ENCODE measurements around the gene ZFR. TPM values are rescaled to one million over a fixed set of nuclear protein-coding genes. Genes with fewer than 3 reads are reported as not detected.

The ZFR gene
- total and polyA plus RNA-seq, 9 donors = 54.0 to 85.9 (median 74.1) TPM

DNA sequence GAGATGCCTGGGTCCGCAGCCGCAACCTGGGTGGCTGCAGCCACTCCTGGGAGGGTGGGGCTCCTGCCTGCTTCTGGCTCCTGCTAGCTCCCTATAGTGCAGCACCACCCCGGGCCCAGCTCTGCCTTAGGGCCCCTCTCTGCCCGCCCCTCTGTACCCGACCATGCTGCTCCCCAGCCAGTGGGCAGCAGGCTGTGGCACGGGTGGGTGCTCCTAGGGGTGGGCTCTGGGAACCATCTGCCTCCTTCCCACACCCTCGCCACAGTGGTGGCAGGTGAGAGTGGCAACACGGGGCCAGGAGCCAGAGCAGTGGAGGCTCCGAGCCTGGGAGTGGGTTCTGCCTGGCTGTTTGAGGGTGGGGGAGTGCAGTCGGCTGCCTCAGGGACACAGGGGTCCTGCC is 124.0 kb downstream of the ZFR start:
- intact Hi-C loops (cut with DNase I) = loop anchor here in 1 of 4 donors (10.0 kb wide), 1 partner anchor 86 kb away; no protein-coding TSS in a partner anchor
- 87 to 96% (median 88%) methylated on average over 7 to 10 of the region's 10 CpGs for WGBS, 3 donors

DNA sequence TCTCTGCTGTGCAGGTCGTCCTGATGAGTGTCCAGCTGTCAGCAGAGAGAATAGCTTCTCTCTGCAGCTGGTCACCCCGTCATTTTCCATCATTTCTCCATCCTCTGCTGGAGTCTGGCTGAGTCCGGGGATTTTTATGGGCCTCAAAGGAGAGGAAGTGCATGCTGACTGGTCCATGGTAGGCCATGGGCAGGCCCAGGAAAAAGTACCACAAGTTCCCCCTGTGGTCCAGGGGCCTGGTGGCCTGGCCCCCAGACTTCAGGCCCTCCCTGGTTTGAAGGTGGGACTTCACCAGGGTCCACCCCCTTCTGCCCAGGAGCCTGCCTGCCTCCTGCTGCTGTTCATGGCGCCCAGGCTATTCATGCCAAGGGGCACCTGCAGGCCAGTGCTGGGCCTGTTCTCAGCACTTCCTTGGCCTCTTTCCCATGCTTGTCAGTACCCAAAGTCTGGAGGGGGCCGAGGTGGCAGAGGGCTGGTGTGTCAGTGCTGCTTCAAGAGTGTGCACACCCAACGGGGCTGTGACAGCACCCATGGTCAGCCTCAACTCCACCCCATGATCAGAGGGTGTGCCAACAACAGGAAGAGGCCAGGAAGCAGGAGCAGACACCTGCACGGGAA is 124.5 kb downstream of the ZFR start:
- no peak for DNase-seq
- peaks cover 4% of the 10 kb centered on the region for H3K4me1 ChIP-seq (ENCODE audit: insufficient read depth)
- no peak overlapping the region for H3K4me3 ChIP-seq
- no peaks in the 10 kb centered on the region for H3K27me3 ChIP-seq
- 73 to 85% (median 75%) methylated on average over 7 of the region's 7 CpGs for WGBS, 3 donors
- H3K27ac ChIP-seq = no peak overlapping the region
- no peaks in the 10 kb centered on the region for H3K9me3 ChIP-seq
- no peaks in the 10 kb centered on the region for H3K36me3 ChIP-seq
- intact Hi-C loops (cut with DNase I) = loop anchor here in 1 of 4 donors (10.0 kb wide), 1 partner anchor 85 kb away; no protein-coding TSS in a partner anchor
- TF ChIP-seq, protein P1, sequence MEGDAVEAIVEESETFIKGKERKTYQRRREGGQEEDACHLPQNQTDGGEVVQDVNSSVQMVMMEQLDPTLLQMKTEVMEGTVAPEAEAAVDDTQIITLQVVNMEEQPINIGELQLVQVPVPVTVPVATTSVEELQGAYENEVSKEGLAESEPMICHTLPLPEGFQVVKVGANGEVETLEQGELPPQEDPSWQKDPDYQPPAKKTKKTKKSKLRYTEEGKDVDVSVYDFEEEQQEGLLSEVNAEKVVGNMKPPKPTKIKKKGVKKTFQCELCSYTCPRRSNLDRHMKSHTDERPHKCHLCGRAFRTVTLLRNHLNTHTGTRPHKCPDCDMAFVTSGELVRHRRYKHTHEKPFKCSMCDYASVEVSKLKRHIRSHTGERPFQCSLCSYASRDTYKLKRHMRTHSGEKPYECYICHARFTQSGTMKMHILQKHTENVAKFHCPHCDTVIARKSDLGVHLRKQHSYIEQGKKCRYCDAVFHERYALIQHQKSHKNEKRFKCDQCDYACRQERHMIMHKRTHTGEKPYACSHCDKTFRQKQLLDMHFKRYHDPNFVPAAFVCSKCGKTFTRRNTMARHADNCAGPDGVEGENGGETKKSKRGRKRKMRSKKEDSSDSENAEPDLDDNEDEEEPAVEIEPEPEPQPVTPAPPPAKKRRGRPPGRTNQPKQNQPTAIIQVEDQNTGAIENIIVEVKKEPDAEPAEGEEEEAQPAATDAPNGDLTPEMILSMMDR (IDR thresholded peaks at IDR 0.05) = no peak
- TF ChIP-seq EP300 (IDR thresholded peaks at IDR 0.05) = no peak
- TF ChIP-seq POLR2A (IDR thresholded peaks at IDR 0.05) = no peak

More for the DNA sequence above, 124.0 kb downstream of the ZFR start:
- no peak for DNase-seq
- Histone ChIP-seq H3K27me3 (no peaks in the 10 kb centered on the region), H3K4me1 (ENCODE audit: insufficient read depth) (peaks cover 2% of the 10 kb centered on the region), H3K4me3 (no peak overlapping the region), H3K9me3 (no peaks in the 10 kb centered on the region), H3K36me3 (no peaks in the 10 kb centered on the region), H3K27ac (no peak overlapping the region)
- TF ChIP-seq POLR2A (IDR thresholded peaks at IDR 0.05) = no peak
- TF ChIP-seq, protein P1 (IDR thresholded peaks at IDR 0.05) = no peak
- no peak for TF ChIP-seq EP300 (IDR thresholded peaks at IDR 0.05)

DNA sequence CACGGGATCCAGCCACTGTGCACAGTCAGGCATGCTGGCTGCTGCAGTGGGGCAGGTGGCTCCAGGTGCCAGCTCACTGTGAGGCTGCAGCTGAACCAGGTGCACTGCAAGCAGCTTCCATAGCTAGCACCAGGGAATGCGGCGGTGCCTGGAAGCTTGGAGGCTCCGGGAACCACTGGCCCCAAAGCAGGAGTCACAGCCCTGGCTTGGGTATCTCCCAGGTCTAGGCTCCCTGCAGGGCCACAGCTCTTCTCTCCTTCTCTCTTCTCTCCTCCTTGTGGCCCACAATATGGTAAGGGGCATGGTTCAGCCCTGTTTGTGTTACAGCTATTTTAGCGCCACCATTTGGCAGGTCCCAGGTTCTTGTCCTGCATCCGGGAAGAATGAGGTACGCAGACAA is 125.1 kb downstream of the ZFR start:
- no peaks in the 10 kb centered on the region for H3K9me3 ChIP-seq
- H3K27ac ChIP-seq = no peak overlapping the region
- H3K4me1 ChIP-seq (ENCODE audit: insufficient read depth) = peaks cover 5% of the 10 kb centered on the region
- no peak for TF ChIP-seq POLR2A (IDR thresholded peaks at IDR 0.05)
- no peak for TF ChIP-seq EP300 (IDR thresholded peaks at IDR 0.05)
- TF ChIP-seq, protein P1 (IDR thresholded peaks at IDR 0.05) = no peak
- WGBS, 3 donors = 79 to 83% (median 80%) methylated on average over 7 of the region's 7 CpGs
- H3K4me3 ChIP-seq = no peak overlapping the region
- intact Hi-C loops (cut with DNase I) = no loop called here
- no peak for DNase-seq
- no peaks in the 10 kb centered on the region for H3K27me3 ChIP-seq
- no peaks in the 10 kb centered on the region for H3K36me3 ChIP-seq

DNA sequence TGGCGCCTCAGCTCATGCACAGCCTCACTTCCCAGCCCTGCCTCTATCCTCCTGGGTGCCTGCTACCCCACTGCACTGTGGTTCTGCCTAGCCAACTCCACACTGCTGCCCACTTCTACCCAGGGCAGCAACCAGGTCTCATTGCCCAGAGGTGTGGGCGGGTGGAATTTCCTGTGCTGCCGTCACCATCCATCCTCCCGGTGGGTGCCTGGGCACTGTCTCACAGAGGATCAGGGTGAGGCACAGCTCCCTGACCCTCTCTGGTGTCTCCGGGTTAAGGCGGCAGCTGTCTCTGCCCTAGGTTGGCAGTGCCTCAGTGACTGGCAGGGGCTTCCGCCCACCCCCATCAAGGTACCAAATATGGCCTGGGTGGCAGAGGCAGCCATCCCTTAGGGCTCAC is 127.5 kb downstream of the ZFR start:
- TF ChIP-seq POLR2A (IDR thresholded peaks at IDR 0.05) = no peak
- TF ChIP-seq, protein P1 (IDR thresholded peaks at IDR 0.05) = no peak
- TF ChIP-seq EP300 (IDR thresholded peaks at IDR 0.05) = no peak

More for the DNA sequence above, 127.5 kb downstream of the ZFR start:
- intact Hi-C loops (cut with DNase I) = no loop called here
- no peak overlapping the region for H3K27ac ChIP-seq
- no peak overlapping the region for H3K4me3 ChIP-seq
- H3K27me3 ChIP-seq = no peaks in the 10 kb centered on the region
- 84 to 85% (median 85%) methylated on average over 7 of the region's 7 CpGs for WGBS, 3 donors
- no peaks in the 10 kb centered on the region for H3K36me3 ChIP-seq
- H3K9me3 ChIP-seq = no peaks in the 10 kb centered on the region
- no peak for DNase-seq
- peaks cover 7% of the 10 kb centered on the region for H3K4me1 ChIP-seq (ENCODE audit: insufficient read depth)

All from ovary (tissue), 9 donors.